ENCODE results near the gene CNOT10.

CNOT10 gene

DNA sequence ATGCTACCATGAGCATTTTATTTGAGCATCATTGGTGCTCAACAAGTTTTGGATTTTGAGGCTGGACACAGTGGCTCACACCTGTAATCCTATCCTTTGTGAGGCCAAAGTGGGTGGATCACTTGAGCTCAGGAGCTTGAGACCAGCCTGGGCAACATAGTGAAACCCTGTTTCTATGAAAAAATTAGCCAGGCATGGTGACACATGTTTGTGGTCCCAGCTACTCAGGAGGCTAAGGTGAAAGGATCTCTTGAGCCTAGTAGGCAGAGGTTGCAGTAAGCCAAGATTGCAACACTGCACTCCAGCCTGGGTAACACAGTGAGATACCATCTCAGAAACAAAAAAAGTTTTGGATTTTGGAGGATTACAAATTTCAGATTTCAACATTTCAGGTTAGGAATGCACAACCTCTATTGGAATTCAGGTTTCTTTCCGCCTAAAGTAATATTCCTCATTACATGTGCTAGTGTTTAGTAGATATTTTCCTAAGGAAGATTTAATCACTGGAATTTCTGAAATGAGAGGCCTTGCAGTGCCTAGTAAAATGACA lies 27.6 kb downstream of the CNOT10 start:
- Histone ChIP-seq H3K79me2 (ENCODE audit: control insufficient read depth, insufficient read depth, low read length, poor library complexity) (no peaks in the 10 kb centered on the region), H3K4me3 (ENCODE audit: low read depth, low read length) (no peak overlapping the region), H4K12ac (ENCODE audit: low read depth, low read length) (no peak overlapping the region), H2BK5ac (ENCODE audit: low read depth, low read length, poor library complexity) (no peak overlapping the region), H3K9ac (ENCODE audit: low read length) (no peak overlapping the region), H3K36me3 (ENCODE audit: control insufficient read depth in 1 of 2, insufficient read depth in 2 of 2, low read length in 2 of 2) (peaks cover 8 to 10% of the 10 kb centered on the region in 2 experiments), H3K4me1 (ENCODE audit: control insufficient read depth in 1 of 2, insufficient read depth in 2 of 2, low read length in 2 of 2) (peaks cover 0 to 2% of the 10 kb centered on the region in 2 experiments), H3K27me3 (ENCODE audit: insufficient read depth, low read length) (no peaks in the 10 kb centered on the region), H3K27ac (ENCODE audit: low read depth, low read length) (no peak overlapping the region), H3K23ac (ENCODE audit: low read length) (peak overlapping the region; percentile 48), H3K9me3 (ENCODE audit: insufficient read depth, low read depth, low read length) (no peaks in the 10 kb centered on the region), H3K4me2 (ENCODE audit: low read length) (no peak overlapping the region), H2AK5ac (ENCODE audit: low read length) (no peak overlapping the region), H3K18ac (ENCODE audit: low read length) (no peak overlapping the region), H4K91ac (ENCODE audit: low read depth, low read length) (no peak overlapping the region), H4K8ac (ENCODE audit: low read depth, low read length) (no peak overlapping the region), H2BK12ac (ENCODE audit: low read length) (no peak overlapping the region), H3K14ac (ENCODE audit: low read length) (no peak overlapping the region), H3K4ac (ENCODE audit: low read depth, low read length) (no peak overlapping the region), H2BK120ac (ENCODE audit: insufficient read depth, low read length, poor library complexity) (no peak overlapping the region), H2AFZ (ENCODE audit: insufficient read depth, low read length, poor library complexity) (no peak overlapping the region), H3K79me1 (ENCODE audit: low read length) (no peaks in the 10 kb centered on the region)
- peak; percentile 77 to 97 for DNase-seq
- no CpG with 5 or more reads among the region's 1 CpG for WGBS (ENCODE audit: extremely low coverage, insufficient coverage, insufficient read length)

DNA sequence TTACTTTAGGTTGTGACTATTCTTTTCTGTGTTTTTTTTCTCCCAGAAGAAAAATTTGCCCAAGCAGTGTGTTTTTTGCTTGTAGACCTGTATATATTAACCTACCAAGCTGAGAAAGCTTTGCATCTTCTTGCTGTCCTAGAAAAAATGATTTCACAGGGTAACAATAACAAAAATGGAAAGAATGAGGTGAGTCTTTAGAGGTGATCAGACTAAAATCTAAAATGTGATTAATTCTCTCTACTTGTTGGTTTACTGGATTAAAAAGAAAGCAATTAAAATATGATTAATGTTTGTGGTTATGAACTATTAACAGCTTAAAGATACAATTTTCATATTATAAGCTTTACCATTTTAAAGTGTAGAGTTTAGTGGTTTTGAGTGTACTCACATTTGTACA lies 28.2 kb downstream of the CNOT10 start:
- Histone ChIP-seq H3K79me2 (ENCODE audit: control insufficient read depth, insufficient read depth, low read length, poor library complexity) (no peaks in the 10 kb centered on the region), H3K4me2 (ENCODE audit: low read length) (no peak overlapping the region)

GRCh38 chr3:32719335-32719734 lies 34.3 kb downstream of the CNOT10 start:
- H3K23ac ChIP-seq (ENCODE audit: low read length), result no peak overlapping the region
- H3K9me3 ChIP-seq (ENCODE audit: insufficient read depth, low read depth, low read length), result no peaks in the 10 kb centered on the region
- H2BK12ac ChIP-seq (ENCODE audit: low read length), result no peak overlapping the region
- H3K4me2 ChIP-seq (ENCODE audit: low read length), result no peak overlapping the region
- H2BK5ac ChIP-seq (ENCODE audit: low read depth, low read length, poor library complexity), result no peak overlapping the region
- no peaks in the 10 kb centered on the region for H3K4me1 ChIP-seq (ENCODE audit: control insufficient read depth in 1 of 2, insufficient read depth in 2 of 2, low read length in 2 of 2)
- H3K14ac ChIP-seq (ENCODE audit: low read length), result no peak overlapping the region
- peaks cover 16% of the 10 kb centered on the region in 2 experiments for H3K36me3 ChIP-seq (ENCODE audit: control insufficient read depth in 1 of 2, insufficient read depth in 2 of 2, low read length in 2 of 2)
- H2BK120ac ChIP-seq (ENCODE audit: insufficient read depth, low read length, poor library complexity), result no peak overlapping the region
- H2AFZ ChIP-seq (ENCODE audit: insufficient read depth, low read length, poor library complexity), result no peak overlapping the region
- no peak overlapping the region for H4K91ac ChIP-seq (ENCODE audit: low read depth, low read length)
- H4K12ac ChIP-seq (ENCODE audit: low read depth, low read length), result no peak overlapping the region
- no peak for DNase-seq
- no peaks in the 10 kb centered on the region for H3K79me1 ChIP-seq (ENCODE audit: low read length)
- H3K4ac ChIP-seq (ENCODE audit: low read depth, low read length), result no peak overlapping the region
- no peaks in the 10 kb centered on the region for H3K27me3 ChIP-seq (ENCODE audit: insufficient read depth, low read length)
- no peak overlapping the region for H4K8ac ChIP-seq (ENCODE audit: low read depth, low read length)
- WGBS (ENCODE audit: extremely low coverage, insufficient coverage, insufficient read length), result no CpG with 5 or more reads among the region's 5 CpGs
- H3K27ac ChIP-seq (ENCODE audit: low read depth, low read length), result no peak overlapping the region
- no peaks in the 10 kb centered on the region for H3K79me2 ChIP-seq (ENCODE audit: control insufficient read depth, insufficient read depth, low read length, poor library complexity)
- no peak overlapping the region for H3K9ac ChIP-seq (ENCODE audit: low read length)
- no peak overlapping the region for H2AK5ac ChIP-seq (ENCODE audit: low read length)
- H3K4me3 ChIP-seq (ENCODE audit: low read depth, low read length), result no peak overlapping the region
- no peak overlapping the region for H3K18ac ChIP-seq (ENCODE audit: low read length)

More for the DNA sequence above, 28.2 kb downstream of the CNOT10 start:
- Histone ChIP-seq H3K27me3 (ENCODE audit: insufficient read depth, low read length) (no peaks in the 10 kb centered on the region), H3K79me1 (ENCODE audit: low read length) (no peaks in the 10 kb centered on the region), H2BK12ac (ENCODE audit: low read length) (no peak overlapping the region), H3K4me1 (ENCODE audit: control insufficient read depth in 1 of 2, insufficient read depth in 2 of 2, low read length in 2 of 2) (peaks cover 0 to 2% of the 10 kb centered on the region in 2 experiments), H3K27ac (ENCODE audit: low read depth, low read length) (no peak overlapping the region), H3K18ac (ENCODE audit: low read length) (no peak overlapping the region), H3K9ac (ENCODE audit: low read length) (no peak overlapping the region), H4K8ac (ENCODE audit: low read depth, low read length) (no peak overlapping the region), H3K9me3 (ENCODE audit: insufficient read depth, low read depth, low read length) (no peaks in the 10 kb centered on the region), H2BK5ac (ENCODE audit: low read depth, low read length, poor library complexity) (no peak overlapping the region), H3K23ac (ENCODE audit: low read length) (no peak overlapping the region), H3K14ac (ENCODE audit: low read length) (no peak overlapping the region), H4K91ac (ENCODE audit: low read depth, low read length) (no peak overlapping the region), H3K4me3 (ENCODE audit: low read depth, low read length) (no peak overlapping the region), H2AK5ac (ENCODE audit: low read length) (no peak overlapping the region), H3K36me3 (ENCODE audit: control insufficient read depth in 1 of 2, insufficient read depth in 2 of 2, low read length in 2 of 2) (peaks cover 9 to 10% of the 10 kb centered on the region in 2 experiments), H3K4ac (ENCODE audit: low read depth, low read length) (no peak overlapping the region), H2BK120ac (ENCODE audit: insufficient read depth, low read length, poor library complexity) (no peak overlapping the region), H4K12ac (ENCODE audit: low read depth, low read length) (no peak overlapping the region), H2AFZ (ENCODE audit: insufficient read depth, low read length, poor library complexity) (no peak overlapping the region)
- no peak for DNase-seq

DNA sequence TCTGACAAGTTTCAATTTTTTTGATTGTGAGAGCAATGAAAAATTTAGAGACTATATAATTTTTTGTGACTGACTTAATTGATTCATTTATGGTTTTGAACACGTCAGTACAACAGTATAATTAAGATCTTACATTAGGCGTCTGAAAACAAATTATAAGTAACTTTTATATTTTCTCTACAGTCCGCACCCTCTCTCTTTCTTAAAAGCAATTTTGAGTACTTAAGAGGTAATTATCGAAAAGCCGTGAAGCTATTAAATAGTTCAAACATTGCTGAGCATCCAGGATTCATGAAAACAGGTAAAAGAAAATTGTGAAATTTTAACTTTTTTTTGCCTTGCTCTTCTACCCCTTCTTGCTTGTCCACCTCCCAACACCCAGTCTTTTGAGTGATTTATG lies 34.9 kb downstream of the CNOT10 start:
- Histone ChIP-seq H3K23ac (ENCODE audit: low read length) (no peak overlapping the region), H4K8ac (ENCODE audit: low read depth, low read length) (no peak overlapping the region), H3K27me3 (ENCODE audit: insufficient read depth, low read length) (no peaks in the 10 kb centered on the region), H3K9me3 (ENCODE audit: insufficient read depth, low read depth, low read length) (no peaks in the 10 kb centered on the region), H3K4me1 (ENCODE audit: control insufficient read depth in 1 of 2, insufficient read depth in 2 of 2, low read length in 2 of 2) (no peaks in the 10 kb centered on the region), H3K4me2 (ENCODE audit: low read length) (no peak overlapping the region), H3K4me3 (ENCODE audit: low read depth, low read length) (no peak overlapping the region), H3K4ac (ENCODE audit: low read depth, low read length) (no peak overlapping the region), H3K18ac (ENCODE audit: low read length) (no peak overlapping the region), H3K79me1 (ENCODE audit: low read length) (no peaks in the 10 kb centered on the region), H2BK120ac (ENCODE audit: insufficient read depth, low read length, poor library complexity) (no peak overlapping the region), H3K27ac (ENCODE audit: low read depth, low read length) (no peak overlapping the region), H2AFZ (ENCODE audit: insufficient read depth, low read length, poor library complexity) (no peak overlapping the region), H3K36me3 (ENCODE audit: control insufficient read depth in 1 of 2, insufficient read depth in 2 of 2, low read length in 2 of 2) (peaks cover 16% of the 10 kb centered on the region in 2 experiments), H2AK5ac (ENCODE audit: low read length) (no peak overlapping the region), H4K91ac (ENCODE audit: low read depth, low read length) (no peak overlapping the region), H3K79me2 (ENCODE audit: control insufficient read depth, insufficient read depth, low read length, poor library complexity) (no peaks in the 10 kb centered on the region), H3K14ac (ENCODE audit: low read length) (no peak overlapping the region), H2BK12ac (ENCODE audit: low read length) (no peak overlapping the region), H3K9ac (ENCODE audit: low read length) (no peak overlapping the region), H2BK5ac (ENCODE audit: low read depth, low read length, poor library complexity) (no peak overlapping the region), H4K12ac (ENCODE audit: low read depth, low read length) (no peak overlapping the region)
- DNase-seq, result no peak
- WGBS (ENCODE audit: extremely low coverage, insufficient coverage, insufficient read length), result no CpG with 5 or more reads among the region's 5 CpGs

Data from trophoblast cell (in vitro differentiated cells and primary cell).